ENCODE measurements around the gene IMP3. TPM values are rescaled to one million over a fixed set of nuclear protein-coding genes. Genes with fewer than 3 reads are reported as not detected.
"Not testable (repeated sequence)": the region's sequence is repeated elsewhere in the genome, so short reads cannot be mapped to it uniquely, and the experiment has no call there.

IMP3 gene
- polyA plus RNA-seq, 1 donor: 63.1 TPM

- Histone ChIP-seq H3K9me3 (ENCODE audit: control insufficient read depth, low read depth, low read length) (no peaks in the 10 kb centered on the region), H3K27ac (ENCODE audit: low read length) (no peak overlapping the region), H3K27me3 (ENCODE audit: control insufficient read depth, insufficient read depth, low read length) (no peaks in the 10 kb centered on the region), H3K4me1 (ENCODE audit: control insufficient read depth, insufficient read depth, low read length) (peaks cover 9% of the 10 kb centered on the region), H3K4me3 (ENCODE audit: low read length) (no peak overlapping the region), H3K36me3 (ENCODE audit: control insufficient read depth, insufficient read depth, low read length) (peaks cover 4% of the 10 kb centered on the region)
- WGBS (ENCODE audit: insufficient coverage, low lambda C conversion rate): 100% methylated on average over 1 of the region's 4 CpGs
- no peak for DNase-seq
Observed at GRCh38 chr15:75641179-75641503, 1.1 kb upstream of the IMP3 start.

GRCh38 chr15:75640483-75641178 is 607 bp upstream of the IMP3 start:
- Histone ChIP-seq H3K27ac (ENCODE audit: low read length) (peak overlapping the region; percentile 96), H3K36me3 (ENCODE audit: control insufficient read depth, insufficient read depth, low read length) (peaks cover 4% of the 10 kb centered on the region), H3K4me3 (ENCODE audit: low read length) (peak overlapping the region; percentile 85), H3K9me3 (ENCODE audit: control insufficient read depth, low read depth, low read length) (no peaks in the 10 kb centered on the region), H3K4me1 (ENCODE audit: control insufficient read depth, insufficient read depth, low read length) (peaks cover 9% of the 10 kb centered on the region), H3K27me3 (ENCODE audit: control insufficient read depth, insufficient read depth, low read length) (no peaks in the 10 kb centered on the region)
- no peak for DNase-seq
- 0% methylated on average over 2 of the region's 17 CpGs for WGBS (ENCODE audit: insufficient coverage, low lambda C conversion rate)

- no CpG with 5 or more reads among the region's 16 CpGs for WGBS (ENCODE audit: insufficient coverage, low lambda C conversion rate)
- H3K27me3 ChIP-seq (ENCODE audit: control insufficient read depth, insufficient read depth, low read length): no peaks in the 10 kb centered on the region
- DNase-seq: no peak
- H3K4me3 ChIP-seq (ENCODE audit: low read length): peak overlapping the region; percentile 85
- H3K4me1 ChIP-seq (ENCODE audit: control insufficient read depth, insufficient read depth, low read length): peaks cover 9% of the 10 kb centered on the region
- H3K27ac ChIP-seq (ENCODE audit: low read length): peak overlapping the region; percentile 96
- H3K9me3 ChIP-seq (ENCODE audit: control insufficient read depth, low read depth, low read length): no peaks in the 10 kb centered on the region
- peaks cover 4% of the 10 kb centered on the region for H3K36me3 ChIP-seq (ENCODE audit: control insufficient read depth, insufficient read depth, low read length)
Observed at GRCh38 chr15:75639191-75639708, 774 bp downstream of the IMP3 start.

- no peaks in the 10 kb centered on the region for H3K27me3 ChIP-seq (ENCODE audit: control insufficient read depth, insufficient read depth, low read length)
- peaks cover 9% of the 10 kb centered on the region for H3K4me1 ChIP-seq (ENCODE audit: control insufficient read depth, insufficient read depth, low read length)
- H3K36me3 ChIP-seq (ENCODE audit: control insufficient read depth, insufficient read depth, low read length): peaks cover 4% of the 10 kb centered on the region
- H3K27ac ChIP-seq (ENCODE audit: low read length): no peak overlapping the region
- WGBS (ENCODE audit: insufficient coverage, low lambda C conversion rate): no CpG with 5 or more reads among the region's 4 CpGs
- no peaks in the 10 kb centered on the region for H3K9me3 ChIP-seq (ENCODE audit: control insufficient read depth, low read depth, low read length)
- H3K4me3 ChIP-seq (ENCODE audit: low read length): no peak overlapping the region
- DNase-seq: no peak
Observed at GRCh38 chr15:75637245-75638009, 2.6 kb downstream of the IMP3 start.

GRCh38 chr15:75636026-75636425 is 4.0 kb downstream of the IMP3 start:
- Histone ChIP-seq H3K9me3 (ENCODE audit: control insufficient read depth, low read depth, low read length) (no peaks in the 10 kb centered on the region), H3K4me3 (ENCODE audit: low read length) (no peak overlapping the region), H3K27me3 (ENCODE audit: control insufficient read depth, insufficient read depth, low read length) (no peaks in the 10 kb centered on the region), H3K27ac (ENCODE audit: low read length) (no peak overlapping the region), H3K36me3 (ENCODE audit: control insufficient read depth, insufficient read depth, low read length) (peaks cover 4% of the 10 kb centered on the region), H3K4me1 (ENCODE audit: control insufficient read depth, insufficient read depth, low read length) (peaks cover 9% of the 10 kb centered on the region)
- 80% methylated on average over 1 of the region's 6 CpGs for WGBS (ENCODE audit: insufficient coverage, low lambda C conversion rate)
- DNase-seq: no peak

- DNase-seq: not testable (repeated sequence)
Observed at GRCh38 chr15:75633922-75634321, 6.1 kb downstream of the IMP3 start.

GRCh38 chr15:75631935-75632334 is 8.1 kb downstream of the IMP3 start:
- Histone ChIP-seq H3K27me3 (ENCODE audit: control insufficient read depth, insufficient read depth, low read length) (no peaks in the 10 kb centered on the region), H3K27ac (ENCODE audit: low read length) (no peak overlapping the region), H3K4me3 (ENCODE audit: low read length) (no peak overlapping the region), H3K4me1 (ENCODE audit: control insufficient read depth, insufficient read depth, low read length) (no peaks in the 10 kb centered on the region), H3K9me3 (ENCODE audit: control insufficient read depth, low read depth, low read length) (no peaks in the 10 kb centered on the region), H3K36me3 (ENCODE audit: control insufficient read depth, insufficient read depth, low read length) (no peaks in the 10 kb centered on the region)
- DNase-seq: no peak

More at GRCh38 chr15:75633922-75634321, 6.1 kb downstream of the IMP3 start:
- H3K4me1 ChIP-seq (ENCODE audit: control insufficient read depth, insufficient read depth, low read length); H3K27me3 ChIP-seq (ENCODE audit: control insufficient read depth, insufficient read depth, low read length); H3K36me3 ChIP-seq (ENCODE audit: control insufficient read depth, insufficient read depth, low read length); H3K4me3 ChIP-seq (ENCODE audit: low read length); H3K27ac ChIP-seq (ENCODE audit: low read length); H3K9me3 ChIP-seq (ENCODE audit: control insufficient read depth, low read depth, low read length): not testable (repeated sequence)
- WGBS (ENCODE audit: insufficient coverage, low lambda C conversion rate): no CpG with 5 or more reads among the region's 7 CpGs

- no peaks in the 10 kb centered on the region for H3K9me3 ChIP-seq (ENCODE audit: control insufficient read depth, low read depth, low read length)
- no CpG with 5 or more reads among the region's 47 CpGs for WGBS (ENCODE audit: insufficient coverage, low lambda C conversion rate)
Observed at GRCh38 chr15:75625542-75626347, 14.3 kb downstream of the IMP3 start, which contains the start of gene SNUPN. SNUPN (minus strand) TSS chr15:75625725; CDS start chr15:75621051, 4,674 bp downstream.

GRCh38 chr15:75622505-75622904 is 17.5 kb downstream of the IMP3 start:
- WGBS (ENCODE audit: insufficient coverage, low lambda C conversion rate): no CpG with 5 or more reads among the region's 2 CpGs

More at GRCh38 chr15:75625542-75626347, 14.3 kb downstream of the IMP3 start, which contains the start of gene SNUPN:
- Histone ChIP-seq H3K27me3 (ENCODE audit: control insufficient read depth, insufficient read depth, low read length) (no peaks in the 10 kb centered on the region), H3K4me1 (ENCODE audit: control insufficient read depth, insufficient read depth, low read length) (peaks cover 4% of the 10 kb centered on the region), H3K4me3 (ENCODE audit: low read length) (peak within 1 kb of the TSS; percentile 100), H3K27ac (ENCODE audit: low read length) (peak within 1 kb of the TSS; percentile 90), H3K36me3 (ENCODE audit: control insufficient read depth, insufficient read depth, low read length) (peaks cover under 1% of the 10 kb centered on the region)
- peak; percentile 95 to 98 for DNase-seq

GRCh38 chr15:75620841-75621391 is 19.1 kb downstream of the IMP3 start:
- no peaks in the 10 kb centered on the region for H3K4me1 ChIP-seq (ENCODE audit: control insufficient read depth, insufficient read depth, low read length)
- H3K9me3 ChIP-seq (ENCODE audit: control insufficient read depth, low read depth, low read length): no peaks in the 10 kb centered on the region
- WGBS (ENCODE audit: insufficient coverage, low lambda C conversion rate): 60% methylated on average over 1 of the region's 7 CpGs
- H3K4me3 ChIP-seq (ENCODE audit: low read length): no peak overlapping the region
- DNase-seq: peak in 1 of 2 donors; percentile 32
- H3K27me3 ChIP-seq (ENCODE audit: control insufficient read depth, insufficient read depth, low read length): no peaks in the 10 kb centered on the region
- H3K36me3 ChIP-seq (ENCODE audit: control insufficient read depth, insufficient read depth, low read length): peaks cover 40% of the 10 kb centered on the region
- no peak overlapping the region for H3K27ac ChIP-seq (ENCODE audit: low read length)

More at GRCh38 chr15:75622505-75622904, 17.5 kb downstream of the IMP3 start:
- peaks cover 4% of the 10 kb centered on the region for H3K4me1 ChIP-seq (ENCODE audit: control insufficient read depth, insufficient read depth, low read length)
- peaks cover 28% of the 10 kb centered on the region for H3K36me3 ChIP-seq (ENCODE audit: control insufficient read depth, insufficient read depth, low read length)
- H3K9me3 ChIP-seq (ENCODE audit: control insufficient read depth, low read depth, low read length): no peaks in the 10 kb centered on the region
- H3K4me3 ChIP-seq (ENCODE audit: low read length): no peak overlapping the region
- no peaks in the 10 kb centered on the region for H3K27me3 ChIP-seq (ENCODE audit: control insufficient read depth, insufficient read depth, low read length)
- DNase-seq: no peak
- H3K27ac ChIP-seq (ENCODE audit: low read length): no peak overlapping the region
